Measurements from ENCODE around the gene FUT3. TPM values are rescaled to one million over a fixed set of nuclear protein-coding genes. Genes with fewer than 3 reads are reported as not detected.
A peak's percentile ranks its signal among the peaks of the same experiment; 100 is the strongest.

FUT3 gene
- polyA plus RNA-seq, 1 of the 3 experiments (the other 2 are of a cell fraction) = not detected

DNA sequence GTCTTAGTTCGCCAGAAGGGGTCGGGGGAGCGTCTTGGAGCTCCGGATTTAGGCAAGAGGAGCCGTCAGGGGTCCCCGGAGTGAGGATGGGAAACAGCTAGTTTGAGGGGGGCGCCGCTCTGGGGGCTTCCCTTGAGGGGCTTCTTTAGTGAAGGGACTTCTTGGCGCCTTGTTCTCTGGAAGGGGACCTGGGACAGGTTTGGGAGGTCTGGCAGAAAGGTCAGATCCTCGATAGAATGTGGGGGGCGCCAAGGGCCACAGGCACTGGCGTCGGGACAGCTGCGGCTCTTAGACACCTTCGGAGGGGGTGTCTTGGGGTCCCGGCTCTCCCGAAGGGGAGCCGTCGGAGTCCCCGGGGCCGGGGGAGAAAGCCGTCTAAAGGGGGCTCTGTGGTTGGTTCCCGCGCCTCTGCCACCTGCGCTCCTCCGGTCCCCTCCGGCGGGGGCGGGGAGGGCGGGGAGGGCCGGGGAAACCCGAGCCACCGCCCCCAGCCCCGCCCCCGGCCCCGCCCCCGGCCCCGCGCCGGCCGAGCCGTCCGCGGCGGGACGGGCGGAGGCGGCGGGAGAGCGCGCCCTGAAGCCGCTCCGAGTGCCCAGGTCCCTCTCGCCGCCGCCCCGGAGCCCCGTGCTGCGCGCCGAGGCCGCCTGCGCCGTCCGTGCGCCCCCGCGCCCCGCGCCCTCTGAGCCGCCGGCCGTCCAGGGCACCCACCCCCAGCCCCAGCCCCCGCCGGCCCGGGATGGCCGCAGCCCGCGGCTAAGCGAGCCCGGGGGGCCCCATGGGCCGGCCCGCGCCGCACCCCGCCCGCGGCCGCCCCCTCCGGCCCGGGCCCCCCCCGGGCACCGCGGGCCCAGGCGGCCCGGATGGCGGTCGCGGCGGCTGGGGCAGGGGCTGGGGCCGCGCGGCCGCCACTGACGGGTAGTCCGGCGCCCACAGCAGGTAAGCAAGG, 46.5 kb downstream of the FUT3 start, which contains the start of gene NRTN:
NRTN (plus strand) TSS at position 552 of the 946 bp plus-strand sequence. CDS start 19,099 bp downstream, outside the sequence.
- no peaks in the 10 kb centered on the region for H3K9me2 ChIP-seq
- H3K79me2 ChIP-seq (ENCODE audit: insufficient read depth) = no peaks in the 10 kb centered on the region
- no peak within 1 kb of the TSS for H3K27ac ChIP-seq (ENCODE audit: low read depth in 2 of 2, low read length in 1 of 2)
- H3K4me2 ChIP-seq = peak within 1 kb of the TSS; percentile 83
- no peaks in the 10 kb centered on the region for H3F3A ChIP-seq (replicated peaks; ENCODE audit: insufficient read depth)
- DNase-seq = peak; percentile 82
- H3K4me1 ChIP-seq (ENCODE audit: control insufficient read depth in 1 of 2, insufficient read depth in 2 of 2, low read depth in 1 of 2, low read length in 1 of 2) = peaks cover 3 to 25% of the 10 kb centered on the region in 2 experiments; a peak in 1 of 4 replicates
- no peak within 1 kb of the TSS for H3K9ac ChIP-seq
- H3K9me3 ChIP-seq = no peaks in the 10 kb centered on the region
- ChIA-PET CTCF (interaction anchor here (0.6 to 3.9 kb wide), 82 partner anchors 9 to 343 kb away, joined by 3 to 73 read pairs (median 5); partner anchors contain the start of genes CAPS, DUS3L, FUT6 and NDUFA11), POLR2A (interaction anchor here (1.1 to 1.5 kb wide), 3 partner anchors 23 to 91 kb away, joined by 3 to 15 read pairs (median 5); no protein-coding TSS in a partner anchor)
- H3K27me3 ChIP-seq (ENCODE audit: insufficient read depth) = peaks cover 6% of the 10 kb centered on the region; the same call in 1 of the 2 replicates
- H4K20me1 ChIP-seq (ENCODE audit: insufficient read depth) = no peaks in the 10 kb centered on the region
- no peaks in the 10 kb centered on the region for H3K36me3 ChIP-seq (replicated peaks in 1 of 2; ENCODE audit: control insufficient read depth in 1 of 2, insufficient read depth in 2 of 2, low read length in 1 of 2)
- H2AFZ ChIP-seq (ENCODE audit: low read depth) = peak within 1 kb of the TSS; percentile 99; the same call in 1 of the 2 replicates
- WGBS (ENCODE audit: low lambda C conversion rate) = 11% methylated on average over 26 of the region's 107 CpGs
- H3K4me3 ChIP-seq (ENCODE audit: low read depth in 2 of 2, low read length in 1 of 2) = peak within 1 kb of the TSS; percentile 34 to 56; a peak in 3 of 4 replicates
- no peak for TF ChIP-seq GABPA (IDR thresholded peaks at IDR 0.05; ENCODE audit: low read depth)
- no peak for TF ChIP-seq RFX5 (IDR thresholded peaks at IDR 0.05; ENCODE audit: low read length)
- TF ChIP-seq, protein P1, sequence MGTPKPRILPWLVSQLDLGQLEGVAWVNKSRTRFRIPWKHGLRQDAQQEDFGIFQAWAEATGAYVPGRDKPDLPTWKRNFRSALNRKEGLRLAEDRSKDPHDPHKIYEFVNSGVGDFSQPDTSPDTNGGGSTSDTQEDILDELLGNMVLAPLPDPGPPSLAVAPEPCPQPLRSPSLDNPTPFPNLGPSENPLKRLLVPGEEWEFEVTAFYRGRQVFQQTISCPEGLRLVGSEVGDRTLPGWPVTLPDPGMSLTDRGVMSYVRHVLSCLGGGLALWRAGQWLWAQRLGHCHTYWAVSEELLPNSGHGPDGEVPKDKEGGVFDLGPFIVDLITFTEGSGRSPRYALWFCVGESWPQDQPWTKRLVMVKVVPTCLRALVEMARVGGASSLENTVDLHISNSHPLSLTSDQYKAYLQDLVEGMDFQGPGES (IDR thresholded peaks at IDR 0.05; ENCODE audit: low read depth, low read length) = no peak
- TF ChIP-seq RCOR1 (IDR thresholded peaks at IDR 0.05; ENCODE audit: low read length) = no peak
- no peak for TF ChIP-seq FOSL2 (IDR thresholded peaks at IDR 0.05; ENCODE audit: borderline replicate concordance, low read depth)
- TF ChIP-seq, protein P2, sequence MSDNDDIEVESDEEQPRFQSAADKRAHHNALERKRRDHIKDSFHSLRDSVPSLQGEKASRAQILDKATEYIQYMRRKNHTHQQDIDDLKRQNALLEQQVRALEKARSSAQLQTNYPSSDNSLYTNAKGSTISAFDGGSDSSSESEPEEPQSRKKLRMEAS (IDR thresholded peaks at IDR 0.05; ENCODE audit: low read depth) = no peak
- TF ChIP-seq GATA2 (CRISPR knock-in tag; IDR thresholded peaks at IDR 0.05) = no peak
- no peak for TF ChIP-seq SMC3 (IDR thresholded peaks at IDR 0.05; ENCODE audit: low read depth, low read length)
- TF ChIP-seq TCF12 (IDR thresholded peaks at IDR 0.05) = no peak
- TF ChIP-seq JUND (IDR thresholded peaks at IDR 0.05) = no peak
- TF ChIP-seq, protein P3, sequence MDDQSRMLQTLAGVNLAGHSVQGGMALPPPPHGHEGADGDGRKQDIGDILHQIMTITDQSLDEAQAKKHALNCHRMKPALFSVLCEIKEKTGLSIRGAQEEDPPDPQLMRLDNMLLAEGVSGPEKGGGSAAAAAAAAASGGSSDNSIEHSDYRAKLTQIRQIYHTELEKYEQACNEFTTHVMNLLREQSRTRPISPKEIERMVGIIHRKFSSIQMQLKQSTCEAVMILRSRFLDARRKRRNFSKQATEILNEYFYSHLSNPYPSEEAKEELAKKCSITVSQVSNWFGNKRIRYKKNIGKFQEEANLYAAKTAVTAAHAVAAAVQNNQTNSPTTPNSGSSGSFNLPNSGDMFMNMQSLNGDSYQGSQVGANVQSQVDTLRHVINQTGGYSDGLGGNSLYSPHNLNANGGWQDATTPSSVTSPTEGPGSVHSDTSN (IDR thresholded peaks at IDR 0.05) = no peak
- no peak for TF ChIP-seq CHD2 (IDR thresholded peaks at IDR 0.05; ENCODE audit: low read length, partially characterized antibody)
- TF ChIP-seq NRF1 (IDR thresholded peaks at IDR 0.05; ENCODE audit: low read depth, low read length) = no peak
- TF ChIP-seq, protein P4, sequence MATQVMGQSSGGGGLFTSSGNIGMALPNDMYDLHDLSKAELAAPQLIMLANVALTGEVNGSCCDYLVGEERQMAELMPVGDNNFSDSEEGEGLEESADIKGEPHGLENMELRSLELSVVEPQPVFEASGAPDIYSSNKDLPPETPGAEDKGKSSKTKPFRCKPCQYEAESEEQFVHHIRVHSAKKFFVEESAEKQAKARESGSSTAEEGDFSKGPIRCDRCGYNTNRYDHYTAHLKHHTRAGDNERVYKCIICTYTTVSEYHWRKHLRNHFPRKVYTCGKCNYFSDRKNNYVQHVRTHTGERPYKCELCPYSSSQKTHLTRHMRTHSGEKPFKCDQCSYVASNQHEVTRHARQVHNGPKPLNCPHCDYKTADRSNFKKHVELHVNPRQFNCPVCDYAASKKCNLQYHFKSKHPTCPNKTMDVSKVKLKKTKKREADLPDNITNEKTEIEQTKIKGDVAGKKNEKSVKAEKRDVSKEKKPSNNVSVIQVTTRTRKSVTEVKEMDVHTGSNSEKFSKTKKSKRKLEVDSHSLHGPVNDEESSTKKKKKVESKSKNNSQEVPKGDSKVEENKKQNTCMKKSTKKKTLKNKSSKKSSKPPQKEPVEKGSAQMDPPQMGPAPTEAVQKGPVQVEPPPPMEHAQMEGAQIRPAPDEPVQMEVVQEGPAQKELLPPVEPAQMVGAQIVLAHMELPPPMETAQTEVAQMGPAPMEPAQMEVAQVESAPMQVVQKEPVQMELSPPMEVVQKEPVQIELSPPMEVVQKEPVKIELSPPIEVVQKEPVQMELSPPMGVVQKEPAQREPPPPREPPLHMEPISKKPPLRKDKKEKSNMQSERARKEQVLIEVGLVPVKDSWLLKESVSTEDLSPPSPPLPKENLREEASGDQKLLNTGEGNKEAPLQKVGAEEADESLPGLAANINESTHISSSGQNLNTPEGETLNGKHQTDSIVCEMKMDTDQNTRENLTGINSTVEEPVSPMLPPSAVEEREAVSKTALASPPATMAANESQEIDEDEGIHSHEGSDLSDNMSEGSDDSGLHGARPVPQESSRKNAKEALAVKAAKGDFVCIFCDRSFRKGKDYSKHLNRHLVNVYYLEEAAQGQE (IDR thresholded peaks at IDR 0.05; ENCODE audit: low read depth, low read length) = no peak
- TF ChIP-seq TEAD4 (IDR thresholded peaks at IDR 0.05; ENCODE audit: borderline replicate concordance, insufficient read depth) = no peak
- TF ChIP-seq FOXJ3 (CRISPR knock-in tag; IDR thresholded peaks at IDR 0.05) = no peak
